Measurements from ENCODE around the gene JAM2. TPM values are rescaled to one million over a fixed set of nuclear protein-coding genes. Genes with fewer than 3 reads are reported as not detected.

The JAM2 gene
- total RNA-seq, 1 experiment from 2014 or later = 2.6 TPM

- Histone ChIP-seq H4K8ac (replicated peaks; ENCODE audit: insufficient read length, low read depth, low read length) (no peak overlapping the region), H3T11ph (ENCODE audit: low read length) (no peak overlapping the region), H2BK15ac (ENCODE audit: low read depth, low read length) (no peak overlapping the region), H3K79me2 (ENCODE audit: insufficient read depth, low read length) (no peaks in the 10 kb centered on the region), H3K14ac (ENCODE audit: insufficient read depth, low read length) (no peak overlapping the region), H3K18ac (ENCODE audit: insufficient read length, low read depth, low read length) (no peak overlapping the region), H2BK20ac (ENCODE audit: low read depth, low read length, poor library complexity, severe bottlenecking) (no peak overlapping the region), H3K9me3 (ENCODE audit: control insufficient read depth, low read depth, low read length) (no peaks in the 10 kb centered on the region), H3K79me1 (ENCODE audit: insufficient read depth, low read depth, low read length, poor library complexity, severe bottlenecking) (no peaks in the 10 kb centered on the region), H3K27me3 (ENCODE audit: insufficient read depth, low read length) (no peaks in the 10 kb centered on the region), H2AK5ac (ENCODE audit: insufficient read length, low read length) (no peak overlapping the region), H2BK12ac (ENCODE audit: insufficient read length, low read depth, low read length) (no peak overlapping the region), H2BK120ac (ENCODE audit: low read depth, low read length, poor library complexity, severe bottlenecking) (no peak overlapping the region), H3K4me1 (ENCODE audit: insufficient read depth, low read length) (no peaks in the 10 kb centered on the region), H3K27ac (ENCODE audit: insufficient read length, low read depth, low read length) (no peak overlapping the region), H3K23me2 (ENCODE audit: insufficient read length, low read depth, low read length, poor library complexity, severe bottlenecking) (no peaks in the 10 kb centered on the region), H4K5ac (ENCODE audit: insufficient read length, low read depth, low read length) (no peak overlapping the region), H3K56ac (ENCODE audit: insufficient read length, low read depth, low read length) (no peak overlapping the region), H4K91ac (ENCODE audit: insufficient read length, low read depth, low read length) (no peak overlapping the region), H2BK5ac (ENCODE audit: insufficient read length, low read length) (no peak overlapping the region), H3K4me2 (ENCODE audit: insufficient read depth, insufficient read length, low read length) (no peak overlapping the region), H3K23ac (ENCODE audit: insufficient read length, low read depth, low read length) (no peak overlapping the region), H3K9ac (ENCODE audit: extremely low read depth, insufficient read length, low read length) (no peak overlapping the region), H3K4ac (ENCODE audit: low read depth, low read length) (no peak overlapping the region), H2AFZ (ENCODE audit: low read length) (no peak overlapping the region), H4K20me1 (ENCODE audit: control insufficient read depth, insufficient read depth, insufficient read length) (no peaks in the 10 kb centered on the region)
- H3K4me3 Mint-ChIP-seq = no peak overlapping the region
- no CpG with 5 or more reads among the region's 7 CpGs for WGBS (ENCODE audit: extremely low coverage, insufficient read length, low lambda C conversion rate)
- no peaks in the 10 kb centered on the region; the same call in 1 of the 2 replicates for H3K27me3 Mint-ChIP-seq (ENCODE audit: low read depth)
- no peak overlapping the region; a peak in 1 of 7 replicates for H3K27ac Mint-ChIP-seq
- TF ChIP-seq CTCF (conservative IDR thresholded peaks at IDR 0.05) = peak; percentile 89
- no peaks in the 10 kb centered on the region for H3K36me3 Mint-ChIP-seq (ENCODE audit: insufficient read depth in 1 of 3, low read depth in 3 of 3)
- H3K4me1 Mint-ChIP-seq = peaks cover 5% of the 10 kb centered on the region in 2 experiments
- no peak for DNase-seq
- H3K9me3 Mint-ChIP-seq = no peaks in the 10 kb centered on the region
Observed at GRCh38 chr21:25708467-25709065, 69.5 kb downstream of the JAM2 start.
